ENCODE data around the gene CDK6.

CDK6 gene

DNA sequence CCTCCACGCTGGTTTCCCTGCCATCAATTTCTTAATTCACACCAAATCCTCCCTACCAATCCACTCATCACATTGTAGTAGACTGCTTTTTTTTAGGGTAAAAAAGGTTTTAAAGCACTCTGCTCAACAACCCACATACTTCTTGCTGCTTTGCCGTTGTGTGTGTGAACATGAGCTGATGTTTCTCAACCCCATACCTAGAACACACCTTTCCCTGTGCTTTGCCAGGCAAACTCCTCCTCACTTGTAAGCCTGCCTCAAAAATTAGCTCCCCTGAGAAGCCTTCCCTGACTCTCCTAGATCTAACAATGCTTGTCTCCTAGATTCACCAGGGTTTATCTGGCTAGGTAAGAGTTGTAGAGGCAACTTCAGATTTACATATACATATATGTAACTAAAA is 127.2 kb downstream of the CDK6 start:
- no peak for DNase-seq (ENCODE audit: extremely low spot score)
- ChIA-PET POLR2A (no interaction called here), CTCF (no interaction called here)
- TF ChIP-seq ARNT (IDR thresholded peaks at IDR 0.05) (no peak), CTBP1 (IDR thresholded peaks at IDR 0.05; ENCODE audit: borderline replicate concordance) (no peak), FOXA1 (IDR thresholded peaks at IDR 0.05) (no peak), FOXK2 (IDR thresholded peaks at IDR 0.05) (no peak), SP1 (IDR thresholded peaks at IDR 0.05) (no peak), LEF1 (IDR thresholded peaks at IDR 0.05; ENCODE audit: borderline replicate concordance) (no peak), L3MBTL2 (conservative IDR thresholded peaks at IDR 0.05) (no peak), SUZ12 (IDR thresholded peaks at IDR 0.05) (no peak), ZNF384 (IDR thresholded peaks at IDR 0.05) (no peak), NFRKB (IDR thresholded peaks at IDR 0.05) (no peak), FOXM1 (IDR thresholded peaks at IDR 0.05; ENCODE audit: borderline replicate concordance) (no peak)
- TF ChIP-seq, protein P1, sequence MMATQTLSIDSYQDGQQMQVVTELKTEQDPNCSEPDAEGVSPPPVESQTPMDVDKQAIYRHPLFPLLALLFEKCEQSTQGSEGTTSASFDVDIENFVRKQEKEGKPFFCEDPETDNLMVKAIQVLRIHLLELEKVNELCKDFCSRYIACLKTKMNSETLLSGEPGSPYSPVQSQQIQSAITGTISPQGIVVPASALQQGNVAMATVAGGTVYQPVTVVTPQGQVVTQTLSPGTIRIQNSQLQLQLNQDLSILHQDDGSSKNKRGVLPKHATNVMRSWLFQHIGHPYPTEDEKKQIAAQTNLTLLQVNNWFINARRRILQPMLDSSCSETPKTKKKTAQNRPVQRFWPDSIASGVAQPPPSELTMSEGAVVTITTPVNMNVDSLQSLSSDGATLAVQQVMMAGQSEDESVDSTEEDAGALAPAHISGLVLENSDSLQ (IDR thresholded peaks at IDR 0.05), result no peak

DNA sequence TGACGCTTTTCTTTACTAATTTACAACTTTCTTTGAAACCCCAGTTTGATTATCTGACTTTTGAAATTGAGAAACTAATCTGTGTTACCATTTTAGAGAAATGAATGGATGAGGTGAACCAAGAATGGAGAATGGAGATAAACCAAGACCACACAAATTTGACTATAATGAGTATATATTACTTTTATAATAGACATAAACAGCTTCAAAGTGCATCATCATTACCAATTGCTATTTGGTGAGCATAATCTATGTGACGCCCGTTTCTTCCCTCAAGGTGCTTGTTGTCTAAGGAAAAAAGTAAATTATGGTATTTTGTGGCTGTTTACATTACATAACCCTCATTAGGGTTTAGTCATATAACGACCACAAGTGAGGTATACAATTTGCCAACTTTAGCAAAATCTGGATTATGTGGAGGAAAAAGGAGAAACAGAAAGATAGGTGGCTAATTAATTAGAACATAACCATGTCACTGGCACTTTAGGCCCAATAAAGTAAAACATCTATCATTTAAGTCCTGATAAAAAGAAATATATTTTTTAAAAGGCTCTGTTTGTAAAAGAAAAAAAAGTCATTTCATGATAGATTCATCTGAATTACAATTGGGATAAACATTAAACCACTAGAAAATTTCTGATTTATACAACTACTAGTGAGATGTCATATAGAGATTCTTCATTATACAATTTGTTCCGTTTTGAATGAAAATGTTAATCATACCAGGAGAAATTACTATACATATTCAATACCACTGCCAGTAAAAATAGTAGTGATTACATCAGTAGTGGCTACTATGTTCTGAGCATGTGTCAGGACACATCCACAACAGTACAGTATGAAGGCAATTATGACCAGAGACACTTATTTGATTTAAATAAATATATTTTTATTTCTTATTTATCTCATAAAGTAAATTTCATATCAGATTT is 128.0 kb downstream of the CDK6 start:
- POLR2A ChIA-PET, result no interaction called here
- CTCF ChIA-PET, result no interaction called here
- no peak for DNase-seq (ENCODE audit: extremely low spot score)
- TF ChIP-seq SUZ12 (IDR thresholded peaks at IDR 0.05) (no peak), ZNF384 (IDR thresholded peaks at IDR 0.05) (no peak), L3MBTL2 (conservative IDR thresholded peaks at IDR 0.05) (no peak), SP1 (IDR thresholded peaks at IDR 0.05) (no peak), LEF1 (IDR thresholded peaks at IDR 0.05; ENCODE audit: borderline replicate concordance) (no peak), BHLHE40 (IDR thresholded peaks at IDR 0.05; ENCODE audit: borderline replicate concordance) (no peak), NFRKB (IDR thresholded peaks at IDR 0.05) (no peak), FOXK2 (IDR thresholded peaks at IDR 0.05) (no peak)
- TF ChIP-seq, protein P1 (IDR thresholded peaks at IDR 0.05), result no peak

DNA sequence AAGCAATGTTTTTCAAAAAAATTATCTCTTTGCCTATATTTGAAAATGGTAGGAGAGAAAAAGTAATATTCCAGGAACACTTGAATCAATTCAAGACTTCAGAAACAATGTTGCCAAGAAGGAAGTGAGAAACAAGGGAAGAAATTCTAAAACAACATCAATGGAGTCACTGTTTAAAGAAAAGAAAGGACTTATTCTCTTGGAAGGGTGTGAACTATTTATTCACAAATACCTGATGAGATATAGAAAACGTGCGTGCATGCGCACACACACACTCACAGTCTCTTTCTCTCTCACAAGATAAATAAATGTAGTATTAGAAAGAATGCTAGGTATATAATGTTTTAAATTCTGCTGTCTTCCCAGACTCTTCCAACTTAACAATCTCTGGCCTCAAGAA is 128.9 kb downstream of the CDK6 start:
- TF ChIP-seq ELF4 (IDR thresholded peaks at IDR 0.05) (no peak), ARNT (IDR thresholded peaks at IDR 0.05) (no peak), FOXK2 (IDR thresholded peaks at IDR 0.05) (no peak), FOXM1 (IDR thresholded peaks at IDR 0.05; ENCODE audit: borderline replicate concordance) (no peak), TARDBP (IDR thresholded peaks at IDR 0.05) (no peak), BHLHE40 (IDR thresholded peaks at IDR 0.05; ENCODE audit: borderline replicate concordance) (no peak), L3MBTL2 (conservative IDR thresholded peaks at IDR 0.05) (no peak), SUZ12 (IDR thresholded peaks at IDR 0.05) (no peak), NFRKB (IDR thresholded peaks at IDR 0.05) (no peak), CTBP1 (IDR thresholded peaks at IDR 0.05; ENCODE audit: borderline replicate concordance) (no peak), ZNF384 (IDR thresholded peaks at IDR 0.05) (no peak), FOXA1 (IDR thresholded peaks at IDR 0.05) (no peak), LEF1 (IDR thresholded peaks at IDR 0.05; ENCODE audit: borderline replicate concordance) (no peak)
- TF ChIP-seq, protein P1 (IDR thresholded peaks at IDR 0.05), result no peak
- no peak for DNase-seq (ENCODE audit: extremely low spot score)
- ChIA-PET POLR2A (no interaction called here), CTCF (no interaction called here)

DNA sequence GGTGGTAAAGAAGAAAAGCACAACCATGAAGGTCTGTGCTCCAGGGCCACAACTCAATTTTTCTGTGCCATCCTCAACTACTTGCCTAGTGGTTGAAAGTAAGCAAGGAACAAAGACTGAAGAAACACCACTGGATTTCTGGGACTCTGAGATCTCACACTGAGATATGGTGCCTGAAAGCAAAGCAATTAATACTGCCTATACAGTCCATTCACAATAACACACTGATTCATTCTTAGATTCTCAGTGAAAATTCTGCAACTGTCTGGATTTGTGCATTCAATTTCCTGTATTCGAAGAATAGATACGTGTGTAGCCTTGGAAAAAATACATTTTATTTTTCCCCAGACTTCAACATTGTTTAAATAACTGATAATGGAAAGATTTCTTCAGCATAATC is 129.8 kb downstream of the CDK6 start:
- no peak for DNase-seq (ENCODE audit: extremely low spot score)
- POLR2A ChIA-PET, result no interaction called here
- CTCF ChIA-PET, result no interaction called here
- no peak for TF ChIP-seq FOXM1 (IDR thresholded peaks at IDR 0.05; ENCODE audit: borderline replicate concordance)
- no peak for TF ChIP-seq FOXA1 (IDR thresholded peaks at IDR 0.05)
- TF ChIP-seq ZNF384 (IDR thresholded peaks at IDR 0.05), result no peak
- no peak for TF ChIP-seq TARDBP (IDR thresholded peaks at IDR 0.05)
- TF ChIP-seq FOXK2 (IDR thresholded peaks at IDR 0.05), result no peak
- TF ChIP-seq ELF4 (IDR thresholded peaks at IDR 0.05), result no peak
- no peak for TF ChIP-seq HDGF (IDR thresholded peaks at IDR 0.05; ENCODE audit: borderline replicate concordance)
- TF ChIP-seq SUZ12 (IDR thresholded peaks at IDR 0.05), result no peak
- TF ChIP-seq CTBP1 (IDR thresholded peaks at IDR 0.05; ENCODE audit: borderline replicate concordance), result no peak
- TF ChIP-seq SP1 (IDR thresholded peaks at IDR 0.05), result no peak
- TF ChIP-seq LEF1 (IDR thresholded peaks at IDR 0.05; ENCODE audit: borderline replicate concordance), result no peak
- TF ChIP-seq, protein P1 (IDR thresholded peaks at IDR 0.05), result no peak
- no peak for TF ChIP-seq BHLHE40 (IDR thresholded peaks at IDR 0.05; ENCODE audit: borderline replicate concordance)
- TF ChIP-seq L3MBTL2 (conservative IDR thresholded peaks at IDR 0.05), result no peak
- TF ChIP-seq NFRKB (IDR thresholded peaks at IDR 0.05), result no peak
- TF ChIP-seq ARNT (IDR thresholded peaks at IDR 0.05), result no peak

DNA sequence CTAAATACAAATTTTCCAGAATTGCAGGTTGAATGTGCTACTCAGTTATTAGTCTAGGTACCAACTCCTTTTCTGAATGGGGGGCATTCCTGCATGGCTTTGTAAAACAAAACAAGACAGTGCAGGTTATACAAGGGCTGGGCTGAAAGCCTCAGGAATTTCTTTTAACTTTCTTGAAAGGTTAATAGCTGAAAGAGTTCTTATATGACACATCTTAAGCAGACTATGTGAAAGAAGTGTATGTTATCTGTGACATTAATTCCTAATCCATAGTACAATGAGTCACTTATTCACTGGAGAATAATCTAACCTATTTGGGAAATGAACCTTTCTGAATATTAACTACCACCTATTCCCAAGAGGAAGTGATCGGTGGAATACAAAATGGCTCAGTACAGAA is 130.5 kb downstream of the CDK6 start:
- POLR2A ChIA-PET, result no interaction called here
- no peak for DNase-seq (ENCODE audit: extremely low spot score)
- CTCF ChIA-PET, result no interaction called here
- TF ChIP-seq ELF4 (IDR thresholded peaks at IDR 0.05) (no peak), HDGF (IDR thresholded peaks at IDR 0.05; ENCODE audit: borderline replicate concordance) (no peak), TARDBP (IDR thresholded peaks at IDR 0.05) (no peak)
